Activated CD8-positive, alpha-beta memory T cell treated with anti-CD3 and anti-CD28 coated beads, Interleukin-2, amount 50 U/mL, for 4 hours (primary cell): Measurements from ENCODE around the gene CSTPP1.
A peak's percentile ranks its signal among the peaks of the same experiment; 100 is the strongest.
"Not testable (repeated sequence)": the region's sequence is repeated elsewhere in the genome, so short reads cannot be mapped to it uniquely, and the experiment has no call there.

Experiments used
- DNase-seq: peaks from one replicate; pipeline ENCODE4 v3.0.0-alpha.2; 2020

CSTPP1 gene

GRCh38 chr11:47185305-47186075 is 248.9 kb downstream of the CSTPP1 start:
- DNase-seq = no peak

DNA sequence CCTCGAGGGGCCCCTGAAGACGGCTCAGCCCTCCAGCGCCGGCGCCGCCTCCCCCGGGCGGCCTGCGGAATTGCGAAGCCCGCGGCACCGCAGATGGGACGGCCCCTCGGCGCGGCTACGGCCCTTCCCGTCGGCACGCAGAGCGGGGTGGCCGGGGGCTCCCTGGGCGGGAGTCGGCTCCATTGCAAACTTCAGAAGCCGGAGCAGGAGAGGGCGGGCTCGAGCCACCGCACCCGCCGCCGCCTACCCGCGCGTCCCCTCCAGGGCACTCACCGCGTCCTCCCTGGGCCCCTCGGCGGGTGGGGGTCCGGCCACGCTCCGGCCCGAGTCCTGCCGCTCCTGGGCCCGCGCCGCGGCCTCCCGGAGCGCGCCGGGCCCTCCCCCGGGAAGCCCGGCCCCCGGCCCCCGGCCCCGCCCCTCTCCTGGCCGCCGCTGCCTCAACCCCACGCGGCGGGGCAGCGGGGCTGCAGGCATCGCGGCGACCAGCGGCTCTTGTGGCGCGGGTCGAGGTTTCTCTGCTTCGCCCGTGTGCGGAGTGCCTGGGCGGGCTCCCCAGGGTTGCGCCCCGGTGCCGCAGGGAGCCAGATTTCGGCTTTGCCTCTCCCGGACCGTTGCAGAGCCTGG is 249.6 kb downstream of the CSTPP1 start, which contains the start of gene PACSIN3:
TSS of gene PACSIN3 (minus strand) at position 359 of the 624 bp plus-strand sequence. CDS start 3,707 bp downstream, outside the sequence.
- peak; percentile 39 for DNase-seq

DNA sequence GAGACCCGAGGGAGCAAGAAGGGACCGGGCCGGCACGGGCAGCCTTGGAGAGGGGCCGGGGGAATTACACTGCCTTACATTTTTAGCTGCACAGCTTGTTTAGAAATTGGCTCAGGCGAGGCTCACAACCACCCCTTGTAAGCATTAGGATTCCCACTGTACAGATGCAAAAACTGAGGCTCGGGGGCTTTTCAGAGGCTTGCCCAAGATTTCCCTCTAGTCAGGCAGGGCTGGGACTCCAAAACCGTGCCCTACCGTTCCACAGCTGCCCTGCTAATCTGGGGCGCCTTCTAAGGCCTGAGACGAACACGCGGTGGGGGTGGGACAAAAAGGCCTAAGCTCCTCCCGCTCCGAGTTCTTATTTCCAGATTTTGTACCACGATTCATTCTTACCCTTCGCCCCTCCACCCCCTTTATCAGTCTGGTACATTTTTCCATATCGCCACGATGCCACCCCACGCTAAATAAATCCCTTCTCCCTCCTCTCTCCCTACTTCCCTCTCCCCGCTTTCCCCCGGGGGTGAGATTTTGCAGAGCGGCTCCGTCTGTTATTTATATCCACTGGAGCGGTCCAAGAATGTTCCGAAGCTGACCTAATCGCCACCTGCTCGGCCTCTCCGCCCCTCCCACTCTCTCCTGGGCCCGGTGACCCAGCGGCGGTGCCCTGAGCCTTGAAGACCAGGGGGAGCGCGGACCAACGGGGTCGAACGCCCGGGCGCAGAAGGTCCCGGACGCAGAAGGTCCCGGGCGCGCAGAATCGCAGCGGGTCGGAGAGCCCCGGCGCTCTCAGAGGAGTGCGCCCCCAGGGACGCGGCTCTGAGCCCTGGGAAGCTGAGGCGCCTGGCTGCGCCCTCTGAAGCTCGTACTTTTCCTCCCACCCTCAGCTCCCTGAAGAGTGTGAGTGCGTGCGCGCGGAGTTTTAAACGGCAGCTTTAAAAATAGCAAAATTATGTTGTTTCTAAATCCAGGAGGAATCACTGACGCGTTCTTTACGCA is 250.4 kb downstream of the CSTPP1 start:
- peak; percentile 56 for DNase-seq

DNA sequence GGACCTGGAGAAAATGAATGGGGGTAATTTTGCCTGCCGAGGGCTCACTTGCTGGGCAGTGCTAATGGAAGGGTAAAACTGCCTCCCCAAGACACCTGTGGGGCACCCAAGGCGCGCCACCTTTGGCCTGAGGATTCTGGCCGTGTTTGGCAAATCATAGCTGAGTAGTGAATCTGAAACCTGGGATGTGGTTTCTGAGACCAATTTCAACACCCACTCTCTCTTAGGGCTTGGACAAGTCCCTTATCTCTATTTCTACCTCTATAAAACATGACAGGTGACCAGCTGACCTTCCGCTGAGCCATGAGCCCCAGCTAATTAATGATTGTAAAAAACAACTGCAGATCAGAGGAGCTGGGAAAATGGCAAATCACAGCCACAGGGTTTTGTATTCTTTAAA is 251.2 kb downstream of the CSTPP1 start:
- DNase-seq = no peak

DNA sequence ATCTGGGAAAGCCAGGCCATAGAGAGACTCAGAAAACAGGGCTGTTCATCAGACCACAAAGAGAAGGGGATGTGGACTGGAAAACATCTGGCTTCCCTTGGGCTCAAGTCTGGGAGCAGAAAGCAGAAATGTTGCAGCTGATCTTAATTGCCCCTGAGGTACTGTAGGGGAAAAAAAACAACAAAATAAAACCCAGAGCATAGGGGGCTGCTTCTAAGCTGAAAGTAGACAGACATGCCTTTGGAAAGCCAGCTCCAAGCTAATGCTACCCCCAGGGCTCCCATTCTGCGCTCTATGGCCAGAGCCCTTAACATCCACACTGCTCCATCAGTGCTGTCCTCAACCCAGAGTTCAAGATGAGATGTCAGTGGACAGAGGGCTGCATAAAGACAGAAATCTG is 251.7 kb downstream of the CSTPP1 start:
- DNase-seq = no peak

- no peak for DNase-seq
Measured at GRCh38 chr11:47189100-47189834, 252.7 kb downstream of the CSTPP1 start.

DNA sequence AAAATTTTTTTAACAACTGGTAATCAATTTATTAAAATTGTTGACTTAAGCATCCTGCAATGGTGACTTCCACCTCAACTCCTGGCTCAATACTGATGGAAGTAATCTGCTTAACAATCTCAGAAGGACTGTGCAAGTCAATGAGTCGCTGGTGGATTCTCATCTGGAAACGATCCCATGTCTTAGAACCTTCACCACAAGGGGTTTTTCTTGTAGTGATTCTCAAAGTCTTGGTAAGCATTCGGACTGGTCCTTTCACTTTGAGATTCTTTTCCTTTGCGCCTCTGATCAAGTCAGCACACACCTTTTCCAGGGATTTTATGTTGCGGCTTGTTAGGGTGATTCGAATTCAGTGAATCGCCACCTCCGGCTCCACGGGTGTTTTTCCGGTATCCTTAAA is 254.6 kb downstream of the CSTPP1 start:
- not testable (repeated sequence) for DNase-seq

DNA sequence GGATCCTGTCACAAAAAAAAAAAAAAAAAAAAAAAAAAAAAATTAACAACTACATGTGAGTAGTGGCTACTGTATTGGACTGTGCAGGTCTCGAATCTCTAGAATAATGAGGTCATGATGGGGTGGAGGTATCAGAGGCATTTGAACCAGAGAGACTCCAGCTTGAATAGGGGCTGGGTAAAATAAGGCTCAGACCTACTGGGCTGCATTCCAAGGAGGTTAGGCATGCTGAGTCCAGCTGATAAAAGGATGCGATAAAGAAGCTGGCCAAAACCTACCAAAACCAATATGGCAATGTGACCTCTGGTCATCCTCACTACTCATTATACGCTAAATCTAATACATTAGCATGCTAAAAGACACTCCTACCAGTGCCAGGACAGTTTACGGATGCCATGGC is 255.6 kb downstream of the CSTPP1 start:
- no peak for DNase-seq

DNA sequence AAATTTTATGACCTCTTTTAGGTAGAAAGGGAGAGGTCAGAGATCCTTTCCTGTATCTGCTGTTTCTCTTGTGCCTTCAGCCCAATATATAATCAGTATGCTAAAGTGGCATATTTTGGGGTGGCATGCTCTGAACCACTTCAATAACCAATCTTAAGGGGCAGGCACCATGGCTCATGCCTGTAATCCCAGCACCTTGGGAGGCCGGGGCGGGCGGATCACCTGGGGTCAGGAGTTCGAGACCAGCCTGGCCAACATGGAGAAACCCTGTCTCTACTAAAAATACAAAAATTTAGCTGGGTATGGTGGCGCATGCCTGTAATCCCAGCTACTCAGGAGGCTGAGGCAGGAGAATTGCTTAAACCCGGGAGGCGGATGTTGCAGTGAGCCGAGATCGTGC is 261.6 kb downstream of the CSTPP1 start:
- DNase-seq = not testable (repeated sequence)

GRCh38 chr11:47201015-47201414 is 264.5 kb downstream of the CSTPP1 start:
- no peak for DNase-seq

DNA sequence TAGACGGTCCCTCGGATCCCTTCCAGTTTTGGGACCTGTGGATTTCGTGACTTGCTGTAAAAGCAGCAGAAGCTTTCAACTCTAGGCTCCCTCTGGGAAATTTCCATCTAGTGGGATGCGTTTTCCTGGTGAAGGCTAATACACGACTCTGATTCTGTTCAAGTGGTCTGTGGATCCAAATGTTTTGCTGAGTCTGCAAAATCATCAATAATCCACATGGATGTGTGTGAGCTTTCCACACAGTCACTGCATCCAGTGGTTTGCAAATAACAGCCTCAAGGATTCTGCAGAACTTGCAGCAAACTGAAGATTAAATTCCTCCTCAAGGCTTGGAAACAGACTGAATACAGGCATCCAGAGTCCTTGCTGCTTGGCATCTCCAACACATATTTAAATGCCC is 266.0 kb downstream of the CSTPP1 start:
- DNase-seq = no peak

- no peak for DNase-seq
Measured at GRCh38 chr11:47204637-47204989, 268.1 kb downstream of the CSTPP1 start.

DNA sequence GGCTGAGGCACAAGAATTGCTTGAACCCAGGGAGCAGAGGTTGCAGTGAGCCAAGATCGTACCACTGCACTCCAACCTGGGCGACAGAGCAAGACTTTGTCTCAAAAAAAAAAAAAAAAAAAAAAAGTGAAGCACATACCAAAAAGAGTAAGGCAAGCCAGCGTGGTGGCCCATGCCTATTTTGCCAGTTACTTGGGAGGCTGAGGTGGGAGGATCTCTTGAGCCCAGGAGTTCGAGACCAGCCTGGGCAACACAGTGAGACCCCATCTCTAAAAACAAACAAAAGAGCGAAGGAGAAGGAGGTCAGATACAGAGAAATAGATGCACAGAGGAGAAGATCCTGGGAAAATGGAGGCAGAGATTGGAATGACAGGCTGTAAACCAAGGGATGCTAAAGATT is 270.0 kb downstream of the CSTPP1 start:
- not testable (repeated sequence) for DNase-seq

GRCh38 chr11:47207459-47207858 is 270.9 kb downstream of the CSTPP1 start:
- DNase-seq = no peak

- not testable (repeated sequence) for DNase-seq
Measured at GRCh38 chr11:47208008-47208552, 271.5 kb downstream of the CSTPP1 start.

DNA sequence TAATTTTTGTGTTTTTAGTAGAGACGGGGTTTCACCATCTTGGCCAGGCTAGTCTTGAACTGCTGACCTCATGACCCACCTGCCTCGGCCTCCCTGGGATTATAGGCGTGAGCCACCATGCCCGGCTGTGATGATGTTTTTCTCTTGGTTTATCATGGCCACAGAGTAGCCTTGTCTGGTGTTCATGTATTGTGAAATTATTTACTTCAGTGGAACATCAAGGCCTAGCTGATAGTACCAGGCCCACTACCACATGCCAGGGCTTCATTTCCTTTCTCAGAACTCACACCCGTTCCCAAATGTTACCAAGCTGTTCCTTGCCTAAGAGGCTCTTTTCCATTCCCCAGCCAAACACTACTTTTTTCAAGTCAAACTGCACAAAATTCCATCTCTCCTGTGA is 272.1 kb downstream of the CSTPP1 start:
- DNase-seq = no peak
